GM12873 (cell line): Measurements from ENCODE around the gene GRAMD4.

ENCODE experiments used
- CTCF ChIP-seq: IDR thresholded peaks from 2 replicates; pipeline ENCODE4 v1.5.1; 2012; ENCODE audit warnings: low read depth, mild to moderate bottlenecking, moderate library complexity, low read length, control low read depth; ENCODE audit not compliant: insufficient read depth; ENCODE audit errors: missing control alignments

Gene GRAMD4

GRCh38 chr22:46617986-46618647, 2.1 kb upstream of the GRAMD4 start:
- TF ChIP-seq CTCF: no peak

DNA sequence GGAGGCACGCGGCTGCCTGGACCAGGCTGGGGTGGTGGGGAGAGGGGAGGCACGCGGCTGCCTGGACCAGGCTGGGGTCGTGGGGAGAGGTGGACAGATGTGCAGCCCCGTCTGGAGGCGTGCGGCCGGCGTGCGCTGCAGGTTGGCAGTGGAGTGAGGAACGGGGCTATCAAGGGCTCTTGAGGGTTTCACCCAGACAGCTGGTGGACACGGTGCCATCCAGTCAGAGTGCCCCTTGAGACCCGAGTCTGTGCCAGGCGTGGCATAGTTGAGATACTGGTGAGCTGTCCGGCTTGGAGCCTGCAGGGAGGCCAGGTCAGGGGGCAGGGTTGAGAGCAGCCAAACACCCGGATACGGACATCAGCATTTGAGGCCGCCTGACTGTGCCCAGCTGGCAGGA, 1.5 kb upstream of the GRAMD4 start:
- TF ChIP-seq CTCF: no peak

DNA sequence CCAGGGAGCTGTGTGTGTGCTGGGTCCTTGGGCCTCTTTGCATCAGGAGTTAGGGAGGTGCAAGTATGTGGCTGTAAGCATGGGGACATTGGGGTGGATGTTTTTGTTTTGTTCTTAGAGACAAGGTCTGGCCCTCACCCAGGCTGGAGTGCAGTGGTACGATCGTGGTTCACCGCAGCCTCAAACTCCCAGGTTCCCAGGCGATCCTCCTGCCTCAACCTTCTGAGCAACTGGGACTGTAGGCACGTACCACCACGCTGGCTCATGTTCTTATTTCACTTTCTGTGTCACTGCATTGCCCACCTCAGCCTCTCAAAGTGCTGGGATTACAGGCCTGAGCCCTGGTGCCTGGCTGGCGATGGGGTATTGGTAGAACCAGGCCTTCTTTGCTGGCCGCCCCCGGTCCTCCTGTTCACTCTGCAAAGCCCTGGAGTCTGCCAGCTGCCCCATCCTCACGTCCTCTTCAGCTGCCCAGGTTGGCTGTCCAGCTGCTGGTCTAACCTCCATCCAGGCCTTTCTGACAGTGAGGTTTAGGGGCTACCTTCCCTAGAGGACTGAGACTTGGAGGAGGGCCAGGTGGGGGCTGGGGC, 851 bp upstream of the GRAMD4 start:
- no peak for TF ChIP-seq CTCF

DNA sequence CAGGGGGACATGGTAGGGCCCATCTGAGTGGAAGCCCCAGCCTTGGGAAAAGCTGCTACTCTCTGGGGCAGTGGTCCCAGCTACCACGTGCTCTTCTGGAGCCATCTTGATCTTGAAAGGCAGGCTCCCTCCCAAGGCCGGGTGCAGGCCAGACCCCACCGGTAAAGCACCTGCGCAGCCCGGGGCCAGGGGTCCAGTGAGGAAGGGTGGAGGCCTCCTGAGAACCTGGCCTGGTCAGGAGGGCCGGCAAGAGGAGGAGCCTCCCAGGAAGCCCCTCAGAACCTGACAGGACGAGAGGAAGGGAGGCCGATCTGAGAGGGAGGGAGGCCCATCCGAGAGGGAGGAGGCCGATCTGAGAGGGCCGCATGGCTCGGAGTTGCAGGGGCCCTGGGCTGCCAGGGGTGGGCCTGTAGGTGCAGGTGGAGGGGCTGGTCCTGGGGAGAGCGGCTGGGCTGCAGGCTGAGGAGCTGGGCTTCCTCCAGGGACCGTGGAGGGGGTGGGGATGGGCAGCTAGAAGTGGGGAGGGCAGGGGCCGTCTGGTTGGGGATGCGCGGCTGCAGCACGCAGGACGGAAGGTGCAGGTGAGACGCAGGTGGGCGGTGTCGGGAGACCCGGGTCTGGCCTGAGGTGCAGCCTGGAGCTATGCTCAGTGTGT, 529 bp downstream of the GRAMD4 start:
- TF ChIP-seq CTCF: no peak

DNA sequence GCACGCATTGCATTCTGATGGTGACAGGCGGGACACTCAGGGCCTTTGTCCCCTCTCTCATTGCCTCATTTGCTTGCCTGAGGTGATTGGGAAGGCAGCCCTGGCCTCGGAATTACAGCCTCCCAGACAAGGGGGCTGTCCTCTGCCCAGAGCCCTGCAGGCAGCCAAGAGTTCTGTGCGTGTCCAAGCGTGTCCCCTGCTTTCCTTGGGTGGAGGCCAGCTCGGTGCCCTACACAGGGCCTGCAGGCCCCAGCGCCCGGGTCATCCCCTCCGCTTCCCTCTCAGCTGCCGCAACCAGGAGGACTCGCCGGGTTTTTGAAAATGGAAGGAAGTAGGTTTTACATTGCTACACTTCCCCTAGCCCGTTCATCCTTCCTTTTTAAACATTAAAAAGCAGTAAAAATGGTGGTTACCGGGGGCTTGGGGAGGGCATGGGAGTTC, 1.9 kb downstream of the GRAMD4 start:
- no peak for TF ChIP-seq CTCF

GRCh38 chr22:46625113-46625842, 5.1 kb downstream of the GRAMD4 start:
- TF ChIP-seq CTCF: no peak

- no peak for TF ChIP-seq CTCF
Observed at GRCh38 chr22:46625843-46626349, 5.7 kb downstream of the GRAMD4 start.
